Muscle of back (tissue), 11 donors: ENCODE results near the gene AOPEP. TPM values are rescaled to one million over a fixed set of nuclear protein-coding genes. Genes with fewer than 3 reads are reported as not detected.
A peak's percentile ranks its signal among the peaks of the same experiment; 100 is the strongest.
"Not testable (repeated sequence)": the region's sequence is repeated elsewhere in the genome, so short reads cannot be mapped to it uniquely, and the experiment has no call there.

Source experiments
- DNase-seq, 3 donors: peaks; one replicate each; pipeline versions ENCODE4 v3.0.0 to v3.0.0-alpha.2; 2013
- polyA plus RNA-seq, 10 donors: library from polyadenylated mRNA; unstranded; fragments of 120-200 nt; gene quantifications; one replicate each; pipeline ENCODE4 v1.2.1, GENCODE V29; 2013; ENCODE audit not compliant: insufficient read length in 10 of 10

The AOPEP gene
- polyA plus RNA-seq, 10 donors: 25.6 to 44.3 (median 32.8) TPM

DNA sequence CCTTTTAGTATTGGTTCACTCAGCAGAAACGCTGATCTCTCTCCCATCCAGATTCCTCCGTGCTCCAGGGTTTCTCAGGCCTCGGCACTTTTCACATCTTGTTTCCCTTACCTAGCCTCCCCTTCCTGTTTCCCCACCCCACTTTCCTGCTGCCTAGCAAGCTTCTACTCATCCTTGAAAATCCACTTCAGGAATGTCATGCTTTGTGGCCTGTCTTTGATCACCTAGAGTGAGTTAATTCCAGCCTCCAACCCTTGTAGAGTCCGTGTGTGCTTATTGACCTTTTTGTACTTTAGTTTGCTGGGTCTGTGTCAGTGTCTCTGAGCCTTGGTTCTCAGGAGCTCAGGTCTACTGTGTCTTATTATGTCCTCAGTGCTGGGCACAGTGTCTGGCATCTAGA is 116.6 kb downstream of the AOPEP start:
- DNase-seq: no peak

DNA sequence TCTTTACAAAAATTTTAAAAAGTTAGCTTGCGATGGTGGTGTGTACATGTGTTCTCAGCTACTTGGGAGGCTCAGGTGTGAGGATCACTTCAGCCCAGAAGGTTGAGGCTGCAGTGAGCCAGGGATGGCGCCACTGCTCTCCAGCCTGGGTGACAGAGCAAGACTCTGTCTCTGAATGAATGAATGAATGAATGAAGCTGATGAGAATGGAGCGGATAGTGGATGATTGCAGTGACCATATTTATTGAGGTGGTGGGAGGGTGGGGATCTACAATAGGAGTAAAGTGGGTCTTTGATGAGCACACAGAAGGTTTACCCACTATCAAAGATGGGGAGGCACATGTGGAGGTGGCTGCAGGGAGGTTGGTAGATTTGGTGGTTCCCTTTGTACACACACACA is 120.2 kb downstream of the AOPEP start:
- DNase-seq: no peak

DNA sequence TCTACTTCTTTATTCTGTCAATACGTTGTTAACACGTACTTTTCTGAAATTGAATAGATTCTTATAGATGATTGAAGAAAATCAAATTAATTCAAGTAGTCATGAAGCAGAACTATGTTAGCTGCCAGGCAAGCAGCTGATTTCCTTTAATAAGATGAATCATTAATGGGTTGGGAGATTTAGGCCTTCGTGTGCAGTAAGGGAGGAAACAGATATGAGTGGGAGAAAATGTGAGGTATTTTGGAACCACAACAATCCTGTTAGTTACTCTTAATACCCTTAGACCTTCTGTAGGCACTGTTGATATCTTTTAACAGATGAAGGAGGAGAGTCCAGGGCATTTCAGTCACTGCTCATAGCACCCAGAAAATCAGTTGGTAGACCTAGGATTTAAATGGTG is 121.0 kb downstream of the AOPEP start:
- no peak for DNase-seq

DNA sequence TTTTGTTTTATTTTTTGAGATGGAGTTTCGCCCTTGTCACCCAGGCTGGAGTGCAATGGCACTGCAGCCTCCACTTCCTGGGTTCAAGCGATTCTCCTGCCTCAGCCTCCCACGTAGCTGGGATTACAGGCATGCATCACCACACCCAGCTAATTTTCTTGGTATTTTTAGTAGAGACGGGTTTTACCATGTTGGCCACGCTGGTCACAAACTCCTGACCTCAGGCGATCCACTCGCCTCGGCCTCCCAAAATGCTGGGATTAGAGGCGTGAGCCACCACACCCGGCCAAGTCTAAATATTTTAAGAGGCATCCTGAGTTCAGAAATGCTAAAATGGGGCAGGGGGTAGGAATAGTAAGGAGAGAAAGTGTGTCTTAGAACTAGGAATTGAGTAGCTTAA is 122.3 kb downstream of the AOPEP start:
- DNase-seq: not testable (repeated sequence)

DNA sequence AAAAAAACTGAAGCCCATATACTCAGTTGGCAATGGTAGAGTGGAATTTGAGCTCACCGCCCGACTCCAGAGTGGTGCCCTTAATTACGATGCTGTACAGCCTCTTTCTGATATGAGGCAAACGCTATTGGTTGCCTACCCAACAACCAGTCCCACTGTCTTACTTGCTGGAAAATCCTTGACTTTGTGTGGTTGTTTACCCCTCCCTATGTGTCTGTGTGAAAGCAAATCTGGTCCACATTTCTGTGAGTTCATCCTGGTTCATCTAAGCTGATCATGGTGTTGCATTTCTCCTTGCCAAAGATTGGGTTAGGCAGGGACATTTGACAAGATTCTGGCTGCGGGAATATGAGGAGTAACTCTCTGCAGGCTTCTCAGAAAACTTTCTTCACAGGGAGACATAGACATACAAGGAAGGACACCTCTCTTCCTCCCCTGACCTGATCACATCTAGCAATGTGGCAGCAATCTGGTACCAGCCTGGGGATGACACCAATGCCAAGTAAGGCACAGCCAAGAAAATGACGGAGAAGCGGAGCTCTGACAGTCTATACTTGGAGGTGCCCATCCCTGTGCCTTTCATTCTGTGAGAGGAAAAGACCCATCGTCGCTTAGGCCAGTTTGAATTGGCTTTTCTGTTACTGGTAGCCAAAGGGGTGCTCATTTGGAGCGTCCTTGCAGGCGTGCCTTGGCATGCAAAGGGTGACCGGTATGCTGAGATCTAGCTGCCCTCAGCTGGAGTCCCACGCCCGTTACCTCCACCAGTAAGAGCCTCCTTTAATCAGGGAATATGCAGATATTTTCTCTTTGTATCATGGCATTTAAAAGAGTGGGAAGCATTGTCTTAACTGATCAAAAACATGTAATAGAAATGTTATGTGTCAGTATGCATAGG is 124.3 kb downstream of the AOPEP start:
- no peak for DNase-seq

DNA sequence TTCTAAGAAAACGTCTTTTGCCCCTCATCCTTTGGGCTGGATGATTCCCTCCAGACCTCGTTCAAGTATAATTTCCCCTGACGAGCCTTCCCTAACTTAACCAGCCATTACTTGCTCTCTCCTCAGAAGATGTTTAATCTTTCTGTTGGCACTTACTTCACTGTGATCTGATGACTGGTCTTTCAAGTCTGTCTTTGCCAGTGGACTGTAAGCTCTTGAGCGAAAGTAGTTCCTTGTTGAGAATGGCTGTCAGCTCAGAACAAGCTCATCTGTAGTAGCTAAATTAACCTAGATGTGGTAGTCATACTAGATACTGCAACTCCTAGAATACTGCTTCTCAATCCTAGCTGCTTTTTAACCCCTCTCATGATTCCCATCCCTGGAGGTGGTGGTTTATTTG is 125.0 kb downstream of the AOPEP start:
- DNase-seq: no peak

DNA sequence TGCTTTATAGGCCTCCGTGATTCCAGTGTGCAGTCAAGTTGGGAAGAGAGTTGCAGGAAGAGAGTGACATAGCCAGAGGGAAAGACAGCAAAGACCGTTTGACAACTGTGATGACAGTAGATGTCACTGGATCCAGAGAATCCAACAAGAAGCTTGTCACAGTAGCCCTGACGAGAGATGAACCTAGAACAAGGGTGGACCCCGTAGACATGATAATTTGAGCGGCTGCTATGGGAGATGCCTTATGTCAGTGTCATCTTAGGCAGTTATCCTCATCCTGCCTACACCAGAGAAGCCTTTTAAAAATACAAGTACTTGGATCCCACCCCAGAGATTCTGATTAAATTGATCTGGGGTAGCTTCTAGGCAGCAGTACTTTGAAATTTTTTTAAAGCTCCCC is 125.4 kb downstream of the AOPEP start:
- DNase-seq: no peak

DNA sequence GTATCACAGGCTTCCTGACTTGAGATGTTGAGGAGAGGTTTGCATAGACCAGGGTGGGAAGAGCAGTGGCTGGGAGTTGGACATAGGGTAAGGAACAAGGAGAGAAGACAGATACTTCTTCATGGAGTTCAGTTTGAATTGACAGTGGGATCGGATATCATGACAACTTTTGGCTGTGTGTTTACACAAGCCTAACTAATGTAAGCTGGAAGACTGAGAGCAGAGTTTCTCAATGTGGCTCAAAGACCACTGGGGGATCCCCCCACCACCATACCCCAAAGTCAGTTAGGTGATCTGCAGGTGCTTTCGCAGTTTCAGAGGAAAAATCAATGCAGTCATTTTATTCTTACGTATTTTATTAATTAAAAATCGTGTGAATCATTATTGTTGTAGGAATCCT is 125.9 kb downstream of the AOPEP start:
- DNase-seq: no peak

DNA sequence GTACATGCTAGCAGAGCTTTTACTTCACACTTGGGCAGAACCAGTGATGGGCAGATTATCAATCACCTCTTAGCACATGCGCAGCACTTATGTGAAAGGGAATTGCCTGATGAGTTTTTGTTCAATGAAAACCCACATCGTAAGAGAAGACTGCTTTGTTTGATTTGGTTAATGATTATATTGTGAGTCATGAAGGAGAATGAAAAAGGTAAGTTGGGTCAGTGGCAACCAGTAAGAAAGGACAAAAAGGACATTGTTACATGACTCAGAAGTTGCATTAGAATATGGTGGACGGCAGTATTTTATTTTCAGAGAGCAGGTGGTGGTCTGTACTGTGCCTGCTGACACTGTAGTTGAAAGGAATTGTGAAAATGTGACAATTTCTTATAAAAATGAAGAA is 127.4 kb downstream of the AOPEP start:
- DNase-seq: no peak

DNA sequence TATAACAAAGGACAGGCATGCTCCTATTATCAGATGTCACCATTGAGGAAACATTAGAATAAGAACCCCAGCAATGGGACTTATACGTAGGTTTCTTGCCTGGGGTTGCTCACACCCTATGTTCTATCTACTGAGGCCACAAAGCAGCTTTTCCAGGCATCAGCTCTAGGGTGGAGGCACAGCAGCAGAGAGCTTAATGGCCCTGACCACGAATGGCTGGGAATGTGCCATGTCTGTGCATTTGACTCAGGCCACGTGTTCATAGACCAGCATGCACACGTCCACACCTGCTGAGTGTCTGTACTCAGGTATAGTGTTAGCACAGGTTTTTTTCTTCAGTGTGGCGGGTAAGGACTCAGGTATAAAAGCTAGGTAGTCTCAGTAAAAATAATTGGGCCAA is 129.4 kb downstream of the AOPEP start:
- no peak for DNase-seq

DNA sequence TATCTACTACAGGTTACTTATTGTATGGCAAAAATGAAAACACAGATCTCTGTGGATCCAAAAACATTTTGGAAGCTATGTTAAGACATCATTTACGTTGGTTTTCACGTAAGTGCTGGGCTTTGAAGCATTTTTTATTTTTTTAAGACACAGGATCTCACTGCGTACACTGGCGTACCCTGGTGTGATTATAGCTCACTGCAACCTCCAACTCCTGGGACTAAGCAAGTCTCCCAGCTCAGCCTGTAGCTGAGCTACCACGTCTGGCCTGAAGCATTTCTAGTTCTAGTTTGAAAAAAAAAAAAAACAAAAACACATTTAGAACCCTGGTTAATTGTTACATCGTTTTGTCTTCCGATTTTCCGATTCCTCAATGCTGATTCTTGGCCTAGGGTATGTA is 131.3 kb downstream of the AOPEP start:
- DNase-seq: no peak

DNA sequence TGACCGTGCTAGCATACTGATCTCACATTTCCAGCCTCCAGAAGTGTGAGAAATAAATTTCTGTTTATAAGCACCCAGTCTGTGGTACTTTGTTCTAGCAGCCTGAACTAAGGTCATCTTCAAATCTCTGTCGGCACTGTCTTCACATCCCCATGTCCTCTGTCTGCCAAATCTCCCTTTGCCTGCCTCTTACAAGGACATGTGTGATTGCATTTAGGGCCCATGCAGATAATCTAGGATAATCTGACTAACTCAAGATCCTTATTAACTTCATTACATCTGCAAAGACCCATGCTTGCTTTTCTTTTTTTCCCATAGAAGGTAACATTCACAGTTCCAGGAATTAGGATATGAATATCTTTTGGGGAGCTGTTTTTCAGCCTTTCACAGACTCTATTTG is 132.7 kb downstream of the AOPEP start:
- no peak for DNase-seq

DNA sequence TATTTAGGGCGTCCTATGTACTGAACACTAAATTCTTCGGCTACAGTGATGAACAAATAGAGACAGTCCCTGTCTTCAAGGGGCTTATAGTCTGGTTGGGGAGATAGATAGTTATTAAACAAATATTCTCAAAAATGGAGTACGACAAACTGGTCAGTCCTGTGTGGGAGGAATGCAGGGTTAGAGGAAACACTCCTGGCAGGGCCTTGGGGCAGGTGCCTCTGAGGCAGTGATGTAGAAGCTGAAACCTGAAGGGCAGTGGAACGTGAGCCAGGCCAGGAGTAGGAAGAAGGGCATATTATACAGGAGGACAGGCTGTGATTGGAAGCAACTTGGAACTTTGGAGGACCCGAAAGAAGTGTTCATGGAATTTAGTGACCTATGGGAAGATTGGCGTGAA is 133.4 kb downstream of the AOPEP start:
- no peak for DNase-seq

DNA sequence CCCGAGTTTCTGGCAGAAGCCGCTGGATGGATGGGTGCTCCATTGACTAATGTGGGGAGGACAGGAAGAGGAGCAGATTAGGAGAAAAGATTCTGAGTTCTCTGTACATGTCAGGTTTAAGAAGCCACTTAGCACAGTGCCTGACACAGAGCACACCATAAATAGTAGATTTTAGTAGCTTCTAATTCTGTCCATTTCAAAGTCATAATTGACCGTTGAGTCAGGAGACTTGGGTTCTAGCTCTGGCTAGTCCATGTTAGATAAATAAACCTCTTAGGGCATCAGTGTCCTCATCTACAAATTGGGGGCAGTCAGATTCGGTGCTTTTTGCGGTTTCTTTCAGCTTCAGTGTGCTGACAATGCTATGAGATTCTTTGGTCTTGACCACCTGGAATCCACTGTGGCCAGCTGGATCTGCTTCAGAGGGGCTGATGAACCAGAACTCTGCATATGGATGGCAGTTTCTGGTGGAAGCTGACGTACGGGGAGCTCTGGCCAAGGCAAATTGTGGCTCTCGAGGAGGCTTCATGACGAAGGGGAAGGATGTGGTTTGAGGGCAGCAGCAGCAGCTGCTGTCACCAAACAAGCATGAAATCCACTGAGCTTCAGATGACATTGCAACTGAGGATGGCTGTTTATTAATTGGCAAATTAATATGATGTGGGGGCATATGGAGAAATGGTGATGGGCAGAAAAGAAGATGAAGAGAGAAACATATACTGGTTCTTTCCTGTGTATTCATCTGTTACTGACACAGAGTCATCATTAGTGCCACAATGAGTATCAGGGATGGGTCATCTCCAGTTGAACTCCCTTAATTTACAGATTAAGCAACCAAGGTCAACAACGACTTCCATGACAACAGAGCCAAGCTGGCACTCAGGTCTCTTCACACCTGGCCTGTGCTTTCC is 134.4 kb downstream of the AOPEP start:
- DNase-seq: peak; percentile 55 to 74 (median 71)

DNA sequence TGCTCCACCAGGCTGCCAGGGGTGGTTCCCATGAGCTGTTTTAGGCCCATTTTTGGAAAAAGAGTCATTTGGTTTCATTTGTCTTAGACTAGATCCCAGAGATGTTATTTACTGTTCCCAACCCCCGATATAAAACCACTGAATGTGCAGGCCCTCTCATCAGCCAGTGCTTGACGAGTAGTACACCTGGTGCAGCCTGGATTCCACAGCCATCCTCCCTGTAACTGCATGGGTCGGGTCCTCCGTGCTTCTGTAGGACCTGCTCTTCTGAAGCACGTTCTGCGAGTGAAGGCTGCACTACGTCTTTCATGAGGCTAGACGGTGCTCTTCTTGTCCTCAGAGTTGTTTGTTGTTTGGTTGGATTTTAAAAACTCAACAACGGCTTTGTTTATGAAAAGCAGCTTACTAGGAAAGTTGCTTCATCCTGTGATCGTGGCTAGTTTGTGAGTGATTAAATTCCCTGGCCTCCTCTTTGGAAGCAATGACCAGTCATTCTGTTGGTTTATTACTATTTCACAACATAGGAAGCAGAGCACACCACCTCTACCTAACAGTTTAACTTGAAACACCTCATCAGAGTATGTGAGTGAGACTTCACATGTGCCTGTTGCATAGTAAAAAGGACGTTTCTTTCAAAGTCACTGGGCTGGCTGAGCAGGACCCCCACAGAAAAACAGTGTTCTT is 135.2 kb downstream of the AOPEP start:
- no peak for DNase-seq

DNA sequence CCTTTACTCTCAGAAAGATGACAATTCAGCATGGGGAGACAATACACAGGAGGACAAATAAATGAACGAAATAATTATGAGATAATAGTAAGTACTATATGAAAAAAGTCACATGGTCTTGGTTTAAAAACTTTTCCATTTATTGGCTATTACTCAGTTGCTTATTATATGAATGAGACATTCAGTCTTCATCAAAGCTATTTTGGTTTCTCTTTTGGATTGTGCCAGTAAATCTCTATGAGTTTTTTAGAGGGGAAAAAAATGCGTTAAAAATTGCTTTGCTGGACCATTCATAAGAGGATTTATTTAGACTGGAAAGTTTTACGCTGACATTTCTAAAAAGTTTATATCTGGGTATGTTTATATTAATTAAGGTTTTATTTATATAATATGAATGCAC is 137.7 kb downstream of the AOPEP start:
- no peak for DNase-seq

DNA sequence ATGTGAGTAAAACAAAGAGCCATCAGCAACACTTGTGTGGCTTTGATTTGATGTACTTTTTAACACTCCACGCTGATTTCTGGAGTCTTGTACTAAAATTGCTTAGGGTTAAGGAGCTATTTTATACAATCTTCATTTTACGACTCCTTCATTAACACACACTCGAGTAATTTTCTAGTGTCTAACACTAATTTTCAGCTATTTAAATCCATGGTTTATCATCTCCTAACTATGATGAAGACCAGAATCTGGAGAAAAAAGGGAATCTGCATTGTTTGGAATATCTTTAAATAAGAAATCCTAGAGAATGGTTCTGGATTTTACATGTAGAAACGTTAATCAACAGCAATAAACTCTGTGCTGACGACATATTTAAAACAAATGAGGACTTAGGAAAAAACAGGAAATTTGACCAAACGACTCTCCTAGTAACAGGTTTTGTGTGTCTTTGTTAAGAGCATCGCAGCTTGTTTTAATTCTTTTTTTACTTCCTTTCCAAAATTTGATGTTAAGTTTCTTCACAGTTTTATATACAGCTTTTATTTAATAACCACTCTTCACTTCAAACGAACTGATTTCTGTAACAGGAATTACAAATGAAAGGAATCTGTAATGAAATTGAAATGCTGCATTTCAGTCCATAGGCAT is 138.5 kb downstream of the AOPEP start:
- no peak for DNase-seq

DNA sequence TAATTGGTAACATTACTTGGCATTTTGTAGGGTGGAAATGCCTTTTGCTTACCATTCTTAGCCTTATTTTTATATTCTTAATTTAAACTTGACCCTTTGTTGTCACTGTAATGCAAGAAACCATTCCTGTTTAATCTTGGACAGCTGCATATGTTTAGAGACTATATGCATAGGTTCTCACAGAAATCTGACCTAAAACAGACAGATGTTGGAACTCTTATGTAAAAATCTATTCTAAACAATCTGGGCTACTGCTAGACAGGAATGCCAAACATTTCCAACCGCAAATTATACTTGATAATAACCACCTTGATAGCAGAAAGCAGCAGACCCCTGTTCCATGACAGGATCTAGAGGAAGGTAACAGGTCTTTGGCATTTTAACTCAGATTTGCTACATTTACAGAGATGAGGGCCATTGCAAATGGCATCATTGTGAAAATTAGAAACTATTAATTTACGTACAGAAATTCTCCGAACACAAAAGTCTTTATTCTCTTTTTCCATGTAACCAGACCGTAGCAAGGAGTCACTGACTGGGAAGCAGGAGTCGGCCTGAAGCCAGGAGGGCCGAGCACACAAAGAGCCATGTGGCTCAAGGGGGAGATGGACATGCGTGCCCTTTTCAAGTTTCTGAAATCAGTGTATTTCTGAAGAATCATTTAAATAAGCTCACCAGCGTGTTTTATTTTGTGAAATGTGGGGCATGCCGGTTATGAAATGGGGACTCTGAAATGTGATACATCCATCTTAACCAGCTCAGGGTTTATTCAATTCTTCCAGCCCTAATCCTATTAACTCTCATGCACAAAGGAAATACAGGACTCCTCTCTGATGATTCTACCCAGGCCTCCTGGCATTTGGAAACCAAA is 139.3 kb downstream of the AOPEP start:
- peak in 2 of 3 donors; percentile 41 to 67 for DNase-seq

DNA sequence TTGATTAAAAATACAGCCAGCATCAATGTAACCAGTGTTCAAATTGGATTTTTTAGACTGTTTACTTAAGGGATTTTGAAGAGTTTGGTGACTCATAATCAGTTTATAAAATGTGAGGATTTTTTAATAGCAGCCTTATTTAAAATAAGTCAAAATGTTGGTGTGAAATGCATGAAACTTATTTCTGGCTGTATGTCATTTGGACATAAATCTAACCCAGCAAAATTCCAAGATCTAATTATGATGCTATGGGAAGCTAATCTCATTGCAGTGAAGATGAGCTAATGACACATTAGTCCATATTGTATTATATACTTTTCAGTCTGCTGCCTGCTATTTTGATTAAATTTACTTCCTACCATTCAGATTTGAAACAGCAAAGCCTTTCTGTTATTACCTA is 140.3 kb downstream of the AOPEP start:
- no peak for DNase-seq

DNA sequence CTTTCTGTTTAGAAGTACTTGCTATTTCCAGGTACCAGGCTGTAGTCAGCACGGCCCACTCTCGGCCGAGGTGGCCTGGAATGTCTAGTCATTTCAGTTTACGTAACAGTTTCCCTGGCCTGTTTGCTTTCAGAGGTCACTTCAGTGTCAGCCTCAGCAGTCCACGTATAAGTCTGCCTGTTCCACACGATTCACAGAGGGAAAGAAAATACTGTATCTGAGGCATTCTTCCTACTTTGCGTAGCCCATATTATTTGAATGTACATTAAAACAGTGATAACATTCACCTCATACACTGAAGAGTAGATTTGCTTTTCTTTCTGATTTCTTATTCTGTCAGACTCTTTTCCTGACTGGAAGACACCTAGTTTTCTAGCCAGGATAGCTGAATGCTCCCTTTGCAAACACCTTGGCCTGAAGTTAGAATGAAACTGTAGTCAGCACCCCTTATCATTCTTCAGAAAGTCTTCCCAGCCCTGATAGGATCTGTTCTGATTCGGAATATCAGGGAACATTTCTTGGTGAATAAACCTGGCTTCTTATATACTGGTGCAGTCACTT is 140.9 kb downstream of the AOPEP start:
- DNase-seq: peak in 2 of 3 donors; percentile 42 to 57
